Erythroblast (primary cell): ENCODE measurements around the gene WDSUB1.

ENCODE experiments used
- GATA1 ChIP-seq: IDR thresholded peaks from 2 replicates; pipeline ENCODE4 v1.6.1; 2011; ENCODE audit warnings: low read depth, mild to moderate bottlenecking, control low read depth, low read length, moderate library complexity
- POLR2A ChIP-seq: IDR thresholded peaks from 2 replicates; pipeline ENCODE4 v1.6.1; 2011; ENCODE audit warnings: mild to moderate bottlenecking, low read length

GRCh38 chr2:159283529-159283928, 3.0 kb downstream of the WDSUB1 start:
- TF ChIP-seq POLR2A (no peak), GATA1 (no peak)
